CD14-positive monocyte (primary cell): ENCODE data around the gene IRX4. TPM values are rescaled to one million over a fixed set of nuclear protein-coding genes. Genes with fewer than 3 reads are reported as not detected.

Experiments
- DNase-seq, 3 donors: peaks; one replicate each; pipeline ENCODE4 v3.0.0-alpha.2; 2011 to 2022
- H2AFZ ChIP-seq: 2 replicates; pipeline ENCODE4 v1.6.0; 2012; ENCODE audit warnings: mild to moderate bottlenecking, low read depth, low read length, inconsistent platforms; ENCODE audit not compliant: insufficient read depth, poor library complexity, severe bottlenecking
- H3K27ac ChIP-seq, 2 donors: 1 replicate in 1 of 2; 2 replicates in 1 of 2; pipeline ENCODE4 v1.5.1; 2012 to 2013; ENCODE audit warnings: low read length in 2 of 2, control low read depth in 1 of 2, inconsistent platforms in 1 of 2, low read depth in 1 of 2, mild to moderate bottlenecking in 1 of 2
- H3K27me3 ChIP-seq, 2 donors: one replicate each; pipeline versions ENCODE4 v1.6.0 to v1.6.1; 2011 to 2013; ENCODE audit warnings: low read length in 2 of 2; ENCODE audit not compliant: control insufficient read depth in 2 of 2, insufficient read depth in 2 of 2
- H3K36me3 ChIP-seq, 2 donors: replicated peaks in 1 of 2; 1 replicate in 1 of 2; 2 replicates in 1 of 2; pipeline versions ENCODE4 v1.5.1 to v1.6.1; 2012 to 2013; ENCODE audit warnings: low read length in 2 of 2, control low read depth in 1 of 2, inconsistent platforms in 1 of 2, mild to moderate bottlenecking in 1 of 2; ENCODE audit not compliant: insufficient read depth in 2 of 2, control insufficient read depth in 1 of 2
- H3K4me1 ChIP-seq, 2 donors: 1 replicate in 1 of 2; 2 replicates in 1 of 2; pipeline versions ENCODE4 v1.5.1 to v1.6.1; 2012 to 2013; ENCODE audit warnings: low read length in 2 of 2, control low read depth in 1 of 2, inconsistent platforms in 1 of 2, mild to moderate bottlenecking in 1 of 2, moderate library complexity in 1 of 2; ENCODE audit not compliant: insufficient read depth in 2 of 2, control insufficient read depth in 1 of 2
- H3K4me2 ChIP-seq: replicated peaks from 2 replicates; pipeline ENCODE3; 2012; ENCODE audit warnings: low read length, moderate library complexity, mild to moderate bottlenecking; ENCODE audit not compliant: poor library complexity, severe bottlenecking; ENCODE audit errors: extremely low read depth
- H3K4me3 ChIP-seq, 3 experiments: fragments of 200-600 bp in 1 of 3; sonication (generic) in 1 of 3; replicated peaks in 1 of 3; 1 replicate in 2 of 3; 2 replicates in 1 of 3; pipeline ENCODE4 v1.5.1; 2011 to 2013; ENCODE audit warnings: low read length in 3 of 3, mild to moderate bottlenecking in 3 of 3, control low read depth in 2 of 3, low read depth in 2 of 3, inconsistent platforms in 1 of 3, moderate library complexity in 1 of 3
- H3K79me2 ChIP-seq: 2 replicates; pipeline ENCODE4 v1.6.0; 2012; ENCODE audit warnings: mild to moderate bottlenecking, control low read depth, inconsistent platforms, low read length, moderate library complexity; ENCODE audit not compliant: insufficient read depth
- H3K9ac ChIP-seq: 2 replicates; pipeline ENCODE4 v1.6.0; 2017; ENCODE audit warnings: low read length, mild to moderate bottlenecking; ENCODE audit not compliant: insufficient read depth, poor library complexity, severe bottlenecking
- H3K9me3 ChIP-seq, 2 donors: replicated peaks in 1 of 2; 1 replicate in 1 of 2; 2 replicates in 1 of 2; pipeline versions ENCODE4 v1.5.1 to v1.6.1; 2012 to 2013; ENCODE audit warnings: low read length in 2 of 2, control low read depth in 1 of 2; ENCODE audit not compliant: control insufficient read depth in 1 of 2, insufficient read depth in 1 of 2
- H4K20me1 ChIP-seq: 2 replicates; pipeline ENCODE4 v1.6.0; 2012; ENCODE audit warnings: mild to moderate bottlenecking, low read length, control low read depth, moderate library complexity; ENCODE audit not compliant: insufficient read depth
- H3K27ac Mint-ChIP-seq, 7 donors: one replicate each; pipeline ENCODE4 v1.8.0; 2020; ENCODE audit warnings: mild to moderate bottlenecking in 7 of 7, mixed read lengths in 7 of 7, moderate library complexity in 6 of 7, inconsistent platforms in 2 of 7
- H3K27me3 Mint-ChIP-seq, 3 donors: one replicate each; pipeline ENCODE4 v1.8.0; 2021 to 2022; ENCODE audit warnings: low read depth in 3 of 3, mild to moderate bottlenecking in 3 of 3, mixed read lengths in 3 of 3, moderate library complexity in 3 of 3, inconsistent platforms in 1 of 3
- H3K36me3 Mint-ChIP-seq, 2 donors: one replicate each; pipeline ENCODE4 v1.8.0; 2020; ENCODE audit warnings: mixed read lengths in 2 of 2, inconsistent platforms in 1 of 2, mild to moderate bottlenecking in 1 of 2
- H3K4me1 Mint-ChIP-seq: one replicate; pipeline ENCODE4 v1.8.0; 2020; ENCODE audit warnings: mild to moderate bottlenecking, mixed read lengths
- H3K4me3 Mint-ChIP-seq, 2 donors: one replicate each; pipeline ENCODE4 v1.8.0; 2020; ENCODE audit warnings: mild to moderate bottlenecking in 2 of 2, mixed read lengths in 2 of 2, moderate library complexity in 1 of 2
- H3K9me3 Mint-ChIP-seq, 7 donors: one replicate each; pipeline ENCODE4 v1.8.0; 2020 to 2022; ENCODE audit warnings: mixed read lengths in 7 of 7, mild to moderate bottlenecking in 6 of 7, moderate library complexity in 6 of 7, inconsistent platforms in 2 of 7
- CTCF ChIP-seq: fragments of 200-600 bp; IDR thresholded peaks from one replicate; pipeline ENCODE4 v1.8.0; 2022; ENCODE audit warnings: antibody characterized with exemption, mild to moderate bottlenecking
- WGBS: methylation state at CpG from one replicate; pipeline ENCODE4 v1.1.5; 2013; ENCODE audit warnings: missing lambda C conversion rate; ENCODE audit not compliant: insufficient coverage; 5-methylcytosine and 5-hydroxymethylcytosine counted together
- intact Hi-C, 2 donors: fragments of 100-400 bp; cut with micrococcal nuclease; formaldehyde crosslinking; loops; one replicate each; pipeline versions ENCODE4 v1.15.0 to v1.15.1; 2023
- polyA plus RNA-seq, 3 donors: library from polyadenylated mRNA; depleted of rRNA in 1 of 3; unstranded in 2 of 3; stranded (reverse) in 1 of 3; fragments of 300-500 nt in 2 of 3; fragments of >200 nt in 1 of 3; fragmentation: Illumina TruSeq in 2 of 3; gene quantifications; 1 replicate in 2 of 3; 2 replicates in 1 of 3; pipeline ENCODE4 v1.2.3, GENCODE V29; 2012 to 2021

The IRX4 gene
- polyA plus RNA-seq, 3 donors, result not detected

GRCh38 chr5:1875843-1876659 is 6.7 kb downstream of the IRX4 start:
- intact Hi-C loops, result no loop called here
- H3K27ac Mint-ChIP-seq, result no peak overlapping the region

More at GRCh38 chr5:1875843-1876659, 6.7 kb downstream of the IRX4 start:
- H3K4me3 ChIP-seq, result no peak overlapping the region
- Mint-ChIP-seq H3K9me3 (peaks cover 0 to 21% (median 4%) of the 10 kb centered on the region in 7 donors), H3K27me3 (peaks cover 71 to 89% (median 87%) of the 10 kb centered on the region in 3 donors), H3K4me3 (peak overlapping the region in 1 of 2 donors; percentile 85), H3K4me1 (no peaks in the 10 kb centered on the region), H3K36me3 (peaks cover 2 to 4% of the 10 kb centered on the region in 2 donors)
- TF ChIP-seq CTCF, result no peak
- peaks cover 0 to 5% of the 10 kb centered on the region in 2 donors for H3K9me3 ChIP-seq
- DNase-seq, result no peak
- H3K27me3 ChIP-seq, result peaks cover 47 to 84% of the 10 kb centered on the region in 2 donors
- no peak overlapping the region for H3K27ac ChIP-seq
- no peak overlapping the region for H3K4me2 ChIP-seq
- WGBS, result 2% methylated on average over 59 of the region's 61 CpGs
- no peaks in the 10 kb centered on the region for H3K36me3 ChIP-seq
- H4K20me1 ChIP-seq, result no peaks in the 10 kb centered on the region
- no peaks in the 10 kb centered on the region for H3K79me2 ChIP-seq
- H3K9ac ChIP-seq, result no peak overlapping the region
- H2AFZ ChIP-seq, result no peak overlapping the region
- no peaks in the 10 kb centered on the region for H3K4me1 ChIP-seq
